Measurements from ENCODE around the gene PGBD5. TPM values are rescaled to one million over a fixed set of nuclear protein-coding genes. Genes with fewer than 3 reads are reported as not detected.

The PGBD5 gene
- polyA plus RNA-seq, 3 donors = 0.44 TPM; not detected in 2

DNA sequence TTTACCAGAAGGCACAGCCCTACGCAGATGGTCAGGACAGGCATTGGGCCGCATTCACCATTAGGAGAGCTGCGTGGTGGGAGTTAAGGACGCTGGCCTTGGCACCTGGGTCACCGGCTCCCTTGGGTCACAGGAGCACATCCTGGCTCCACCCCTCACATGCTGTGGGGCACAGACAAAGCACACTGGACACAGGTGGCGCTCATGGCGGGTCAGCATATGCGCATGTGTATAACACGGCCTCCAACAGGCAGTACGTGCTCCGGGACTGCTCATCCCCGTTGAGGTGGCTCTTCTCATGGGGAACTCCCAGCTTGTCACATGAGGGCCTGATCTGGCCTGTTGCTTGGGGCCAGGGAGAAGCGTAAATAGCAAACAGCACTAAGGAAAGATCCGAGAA, 25.0 kb downstream of the PGBD5 start:
- Histone ChIP-seq H2AFZ (ENCODE audit: insufficient read depth, low read depth, low read length, poor library complexity, severe bottlenecking) (no peak overlapping the region), H4K20me1 (ENCODE audit: insufficient read depth, low read length) (no peaks in the 10 kb centered on the region), H3K36me3 (replicated peaks in 1 of 2; ENCODE audit: control insufficient read depth in 1 of 2, insufficient read depth in 2 of 2, low read length in 2 of 2) (no peaks in the 10 kb centered on the region), H3K4me3 (replicated peaks in 1 of 3; ENCODE audit: low read depth in 2 of 3, low read length in 3 of 3) (no peak overlapping the region), H3K9ac (ENCODE audit: insufficient read depth, low read length, poor library complexity, severe bottlenecking) (no peak overlapping the region), H3K9me3 (replicated peaks in 1 of 2; ENCODE audit: control insufficient read depth in 1 of 2, insufficient read depth in 1 of 2, low read length in 2 of 2) (no peaks in the 10 kb centered on the region), H3K27me3 (ENCODE audit: control insufficient read depth in 2 of 2, insufficient read depth in 2 of 2, low read length in 2 of 2) (no peaks in the 10 kb centered on the region), H3K79me2 (ENCODE audit: insufficient read depth, low read length) (no peaks in the 10 kb centered on the region), H3K27ac (ENCODE audit: low read depth in 1 of 2, low read length in 2 of 2) (no peak overlapping the region), H3K4me1 (ENCODE audit: control insufficient read depth in 1 of 2, insufficient read depth in 2 of 2, low read length in 2 of 2) (no peaks in the 10 kb centered on the region), H3K4me2 (replicated peaks; ENCODE audit: extremely low read depth, low read length, poor library complexity, severe bottlenecking) (no peak overlapping the region)
- H3K9me3 Mint-ChIP-seq = peaks cover 0 to 3% (median 1%) of the 10 kb centered on the region in 7 donors
- 93% methylated on average over 13 of the region's 14 CpGs for WGBS (ENCODE audit: insufficient coverage)
- TF ChIP-seq, protein P1, sequence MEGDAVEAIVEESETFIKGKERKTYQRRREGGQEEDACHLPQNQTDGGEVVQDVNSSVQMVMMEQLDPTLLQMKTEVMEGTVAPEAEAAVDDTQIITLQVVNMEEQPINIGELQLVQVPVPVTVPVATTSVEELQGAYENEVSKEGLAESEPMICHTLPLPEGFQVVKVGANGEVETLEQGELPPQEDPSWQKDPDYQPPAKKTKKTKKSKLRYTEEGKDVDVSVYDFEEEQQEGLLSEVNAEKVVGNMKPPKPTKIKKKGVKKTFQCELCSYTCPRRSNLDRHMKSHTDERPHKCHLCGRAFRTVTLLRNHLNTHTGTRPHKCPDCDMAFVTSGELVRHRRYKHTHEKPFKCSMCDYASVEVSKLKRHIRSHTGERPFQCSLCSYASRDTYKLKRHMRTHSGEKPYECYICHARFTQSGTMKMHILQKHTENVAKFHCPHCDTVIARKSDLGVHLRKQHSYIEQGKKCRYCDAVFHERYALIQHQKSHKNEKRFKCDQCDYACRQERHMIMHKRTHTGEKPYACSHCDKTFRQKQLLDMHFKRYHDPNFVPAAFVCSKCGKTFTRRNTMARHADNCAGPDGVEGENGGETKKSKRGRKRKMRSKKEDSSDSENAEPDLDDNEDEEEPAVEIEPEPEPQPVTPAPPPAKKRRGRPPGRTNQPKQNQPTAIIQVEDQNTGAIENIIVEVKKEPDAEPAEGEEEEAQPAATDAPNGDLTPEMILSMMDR (IDR thresholded peaks at IDR 0.05) = no peak
- no peaks in the 10 kb centered on the region for H3K4me1 Mint-ChIP-seq
- no peaks in the 10 kb centered on the region for H3K36me3 Mint-ChIP-seq
- H3K4me3 Mint-ChIP-seq = no peak overlapping the region
- DNase-seq = no peak
- H3K27ac Mint-ChIP-seq = no peak overlapping the region
- peaks cover 0 to 6% (median 3%) of the 10 kb centered on the region in 3 donors for H3K27me3 Mint-ChIP-seq (ENCODE audit: low read depth in 3 of 3)
- intact Hi-C loops (cut with micrococcal nuclease) = no loop called here

DNA sequence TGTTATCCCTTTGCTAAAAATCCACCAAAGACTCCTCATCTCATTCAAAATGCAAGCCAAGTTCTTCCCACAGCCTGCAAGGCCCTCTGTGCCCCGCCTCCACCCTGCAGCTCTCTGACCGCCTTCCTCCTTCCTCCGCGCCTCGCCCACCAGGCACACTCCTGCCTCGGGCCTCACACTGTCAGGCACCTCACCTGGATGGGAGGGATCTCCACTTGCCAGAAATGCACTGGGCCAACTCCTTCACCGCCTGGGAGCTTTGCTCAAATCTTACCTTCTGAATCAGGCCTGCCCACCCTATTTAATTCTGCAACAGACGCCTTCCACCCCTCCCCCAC, 26.2 kb downstream of the PGBD5 start:
- H3K27ac ChIP-seq (ENCODE audit: low read depth in 1 of 2, low read length in 2 of 2) = no peak overlapping the region
- no peaks in the 10 kb centered on the region for H3K27me3 ChIP-seq (ENCODE audit: control insufficient read depth in 2 of 2, insufficient read depth in 2 of 2, low read length in 2 of 2)
- TF ChIP-seq, protein P1 (IDR thresholded peaks at IDR 0.05) = no peak
- no peak overlapping the region for H3K4me3 ChIP-seq (replicated peaks in 1 of 3; ENCODE audit: low read depth in 2 of 3, low read length in 3 of 3)
- intact Hi-C loops (cut with micrococcal nuclease) = no loop called here
- no peak for DNase-seq
- Mint-ChIP-seq H3K27me3 (ENCODE audit: low read depth in 3 of 3) (peaks cover 0 to 4% (median 3%) of the 10 kb centered on the region in 3 donors), H3K36me3 (no peaks in the 10 kb centered on the region), H3K4me3 (no peak overlapping the region), H3K9me3 (peaks cover 0 to 3% (median 0%) of the 10 kb centered on the region in 7 donors), H3K27ac (no peak overlapping the region), H3K4me1 (no peaks in the 10 kb centered on the region)
- H3K4me2 ChIP-seq (replicated peaks; ENCODE audit: extremely low read depth, low read length, poor library complexity, severe bottlenecking) = no peak overlapping the region
- H4K20me1 ChIP-seq (ENCODE audit: insufficient read depth, low read length) = no peaks in the 10 kb centered on the region
- no peaks in the 10 kb centered on the region for H3K9me3 ChIP-seq (replicated peaks in 1 of 2; ENCODE audit: control insufficient read depth in 1 of 2, insufficient read depth in 1 of 2, low read length in 2 of 2)
- no peak overlapping the region for H3K9ac ChIP-seq (ENCODE audit: insufficient read depth, low read length, poor library complexity, severe bottlenecking)
- WGBS (ENCODE audit: insufficient coverage) = 85% methylated on average over 8 of the region's 8 CpGs
- H3K79me2 ChIP-seq (ENCODE audit: insufficient read depth, low read length) = no peaks in the 10 kb centered on the region
- no peaks in the 10 kb centered on the region for H3K36me3 ChIP-seq (replicated peaks in 1 of 2; ENCODE audit: control insufficient read depth in 1 of 2, insufficient read depth in 2 of 2, low read length in 2 of 2)
- H3K4me1 ChIP-seq (ENCODE audit: control insufficient read depth in 1 of 2, insufficient read depth in 2 of 2, low read length in 2 of 2) = no peaks in the 10 kb centered on the region
- no peak overlapping the region for H2AFZ ChIP-seq (ENCODE audit: insufficient read depth, low read depth, low read length, poor library complexity, severe bottlenecking)

Data from CD14-positive monocyte (primary cell).